Liver (tissue), 3 donors: ENCODE measurements around the gene CDH1.

Experiments
- TF ChIP-seq, protein P1 (sequence below): fragments of 150-350 bp; IDR thresholded peaks from 2 replicates; pipeline ENCODE4 v1.5.1; 2017; ENCODE audit warnings: improper control_type of control experiment, low read depth, low read length; ENCODE audit not compliant: missing input control
- TF ChIP-seq, protein P2 (sequence below): IDR thresholded peaks from 2 replicates; pipeline ENCODE4 v1.6.1; 2016; ENCODE audit warnings: antibody characterized with exemption, mild to moderate bottlenecking
- TF ChIP-seq, protein P3 (sequence below): IDR thresholded peaks from 2 replicates; pipeline ENCODE4 v1.6.1; 2016; ENCODE audit warnings: antibody characterized with exemption
- TF ChIP-seq, protein P4 (sequence below): IDR thresholded peaks from 2 replicates; pipeline ENCODE4 v1.6.1; 2016; ENCODE audit warnings: antibody characterized with exemption
- donor health status: healthy.
- donor health status: healthy.

DNA sequence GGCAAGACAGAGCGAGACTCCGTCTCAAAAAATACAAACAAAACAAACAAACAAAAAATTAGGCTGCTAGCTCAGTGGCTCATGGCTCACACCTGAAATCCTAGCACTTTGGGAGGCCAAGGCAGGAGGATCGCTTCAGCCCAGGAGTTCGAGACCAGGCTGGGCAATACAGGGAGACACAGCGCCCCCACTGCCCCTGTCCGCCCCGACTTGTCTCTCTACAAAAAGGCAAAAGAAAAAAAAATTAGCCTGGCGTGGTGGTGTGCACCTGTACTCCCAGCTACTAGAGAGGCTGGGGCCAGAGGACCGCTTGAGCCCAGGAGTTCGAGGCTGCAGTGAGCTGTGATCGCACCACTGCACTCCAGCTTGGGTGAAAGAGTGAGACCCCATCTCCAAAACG is 531 bp upstream of the CDH1 start:
- TF ChIP-seq, protein P1, sequence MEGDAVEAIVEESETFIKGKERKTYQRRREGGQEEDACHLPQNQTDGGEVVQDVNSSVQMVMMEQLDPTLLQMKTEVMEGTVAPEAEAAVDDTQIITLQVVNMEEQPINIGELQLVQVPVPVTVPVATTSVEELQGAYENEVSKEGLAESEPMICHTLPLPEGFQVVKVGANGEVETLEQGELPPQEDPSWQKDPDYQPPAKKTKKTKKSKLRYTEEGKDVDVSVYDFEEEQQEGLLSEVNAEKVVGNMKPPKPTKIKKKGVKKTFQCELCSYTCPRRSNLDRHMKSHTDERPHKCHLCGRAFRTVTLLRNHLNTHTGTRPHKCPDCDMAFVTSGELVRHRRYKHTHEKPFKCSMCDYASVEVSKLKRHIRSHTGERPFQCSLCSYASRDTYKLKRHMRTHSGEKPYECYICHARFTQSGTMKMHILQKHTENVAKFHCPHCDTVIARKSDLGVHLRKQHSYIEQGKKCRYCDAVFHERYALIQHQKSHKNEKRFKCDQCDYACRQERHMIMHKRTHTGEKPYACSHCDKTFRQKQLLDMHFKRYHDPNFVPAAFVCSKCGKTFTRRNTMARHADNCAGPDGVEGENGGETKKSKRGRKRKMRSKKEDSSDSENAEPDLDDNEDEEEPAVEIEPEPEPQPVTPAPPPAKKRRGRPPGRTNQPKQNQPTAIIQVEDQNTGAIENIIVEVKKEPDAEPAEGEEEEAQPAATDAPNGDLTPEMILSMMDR: no peak
- TF ChIP-seq, protein P2, sequence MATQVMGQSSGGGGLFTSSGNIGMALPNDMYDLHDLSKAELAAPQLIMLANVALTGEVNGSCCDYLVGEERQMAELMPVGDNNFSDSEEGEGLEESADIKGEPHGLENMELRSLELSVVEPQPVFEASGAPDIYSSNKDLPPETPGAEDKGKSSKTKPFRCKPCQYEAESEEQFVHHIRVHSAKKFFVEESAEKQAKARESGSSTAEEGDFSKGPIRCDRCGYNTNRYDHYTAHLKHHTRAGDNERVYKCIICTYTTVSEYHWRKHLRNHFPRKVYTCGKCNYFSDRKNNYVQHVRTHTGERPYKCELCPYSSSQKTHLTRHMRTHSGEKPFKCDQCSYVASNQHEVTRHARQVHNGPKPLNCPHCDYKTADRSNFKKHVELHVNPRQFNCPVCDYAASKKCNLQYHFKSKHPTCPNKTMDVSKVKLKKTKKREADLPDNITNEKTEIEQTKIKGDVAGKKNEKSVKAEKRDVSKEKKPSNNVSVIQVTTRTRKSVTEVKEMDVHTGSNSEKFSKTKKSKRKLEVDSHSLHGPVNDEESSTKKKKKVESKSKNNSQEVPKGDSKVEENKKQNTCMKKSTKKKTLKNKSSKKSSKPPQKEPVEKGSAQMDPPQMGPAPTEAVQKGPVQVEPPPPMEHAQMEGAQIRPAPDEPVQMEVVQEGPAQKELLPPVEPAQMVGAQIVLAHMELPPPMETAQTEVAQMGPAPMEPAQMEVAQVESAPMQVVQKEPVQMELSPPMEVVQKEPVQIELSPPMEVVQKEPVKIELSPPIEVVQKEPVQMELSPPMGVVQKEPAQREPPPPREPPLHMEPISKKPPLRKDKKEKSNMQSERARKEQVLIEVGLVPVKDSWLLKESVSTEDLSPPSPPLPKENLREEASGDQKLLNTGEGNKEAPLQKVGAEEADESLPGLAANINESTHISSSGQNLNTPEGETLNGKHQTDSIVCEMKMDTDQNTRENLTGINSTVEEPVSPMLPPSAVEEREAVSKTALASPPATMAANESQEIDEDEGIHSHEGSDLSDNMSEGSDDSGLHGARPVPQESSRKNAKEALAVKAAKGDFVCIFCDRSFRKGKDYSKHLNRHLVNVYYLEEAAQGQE: no peak
- TF ChIP-seq, protein P3, sequence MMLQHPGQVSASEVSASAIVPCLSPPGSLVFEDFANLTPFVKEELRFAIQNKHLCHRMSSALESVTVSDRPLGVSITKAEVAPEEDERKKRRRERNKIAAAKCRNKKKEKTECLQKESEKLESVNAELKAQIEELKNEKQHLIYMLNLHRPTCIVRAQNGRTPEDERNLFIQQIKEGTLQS: no peak
- TF ChIP-seq, protein P4, sequence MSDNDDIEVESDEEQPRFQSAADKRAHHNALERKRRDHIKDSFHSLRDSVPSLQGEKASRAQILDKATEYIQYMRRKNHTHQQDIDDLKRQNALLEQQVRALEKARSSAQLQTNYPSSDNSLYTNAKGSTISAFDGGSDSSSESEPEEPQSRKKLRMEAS: no peak
